GM18502 (cell line): ENCODE measurements around the gene C17orf114.
A peak's percentile ranks its signal among the peaks of the same experiment; 100 is the strongest.

Source experiments
- ATAC-seq: cut with Tn5 transposase; IDR thresholded peaks from one replicate; pipeline ENCODE4 v1.9.1; 2021; ENCODE audit warnings: mild to moderate bottlenecking; ENCODE audit not compliant: unreplicated experiment, poor library complexity

C17orf114 gene

GRCh38 chr17:4827399-4827798 is 25.3 kb upstream of the C17orf114 start:
- ATAC-seq = no peak

GRCh38 chr17:4823373-4824089 is 21.4 kb upstream of the C17orf114 start:
- ATAC-seq = no peak

GRCh38 chr17:4822835-4823234 is 20.7 kb upstream of the C17orf114 start:
- ATAC-seq = no peak

GRCh38 chr17:4818276-4818675 is 16.1 kb upstream of the C17orf114 start:
- ATAC-seq = no peak

GRCh38 chr17:4816826-4817225 is 14.7 kb upstream of the C17orf114 start:
- no peak for ATAC-seq

- no peak for ATAC-seq
Observed at GRCh38 chr17:4815043-4815675, 13.0 kb upstream of the C17orf114 start.

GRCh38 chr17:4812690-4813089 is 10.6 kb upstream of the C17orf114 start:
- ATAC-seq = no peak

GRCh38 chr17:4811471-4811870 is 9.3 kb upstream of the C17orf114 start:
- ATAC-seq = no peak

- ATAC-seq = no peak
Observed at GRCh38 chr17:4810696-4811290, 8.7 kb upstream of the C17orf114 start.

- ATAC-seq = no peak
Observed at GRCh38 chr17:4808378-4808767, 6.2 kb upstream of the C17orf114 start.

GRCh38 chr17:4807605-4808377 is 5.7 kb upstream of the C17orf114 start:
- no peak for ATAC-seq

- peak; percentile 89 for ATAC-seq
Observed at GRCh38 chr17:4806777-4807604, 4.9 kb upstream of the C17orf114 start, which contains the start of gene PLD2. Gene PLD2, plus strand, starts transcription at chr17:4807152. Its CDS starts 621 bp downstream, at chr17:4807773.

GRCh38 chr17:4806456-4806776 is 4.3 kb upstream of the C17orf114 start:
- no peak for ATAC-seq

- no peak for ATAC-seq
Observed at GRCh38 chr17:4800462-4801196, 1.5 kb downstream of the C17orf114 start.

- ATAC-seq = no peak
Observed at GRCh38 chr17:4796552-4796920, 5.6 kb downstream of the C17orf114 start.

- ATAC-seq = no peak
Observed at GRCh38 chr17:4795168-4795567, 7.0 kb downstream of the C17orf114 start.

- ATAC-seq = no peak
Observed at GRCh38 chr17:4790705-4791088, 11.4 kb downstream of the C17orf114 start.

- peak; percentile 88 for ATAC-seq
Observed at GRCh38 chr17:4789951-4790704, 12.0 kb downstream of the C17orf114 start.

- ATAC-seq = no peak
Observed at GRCh38 chr17:4789701-4789950, 12.5 kb downstream of the C17orf114 start.
